Measurements from ENCODE around the gene TMEM125. TPM values are rescaled to one million over a fixed set of nuclear protein-coding genes. Genes with fewer than 3 reads are reported as not detected.

The TMEM125 gene
- total and polyA plus RNA-seq, 10 of the 15 experiments (the other 5 are each of a cell fraction or from before 2014, with no cell fraction given) = 0.28 TPM; not detected in 9

DNA sequence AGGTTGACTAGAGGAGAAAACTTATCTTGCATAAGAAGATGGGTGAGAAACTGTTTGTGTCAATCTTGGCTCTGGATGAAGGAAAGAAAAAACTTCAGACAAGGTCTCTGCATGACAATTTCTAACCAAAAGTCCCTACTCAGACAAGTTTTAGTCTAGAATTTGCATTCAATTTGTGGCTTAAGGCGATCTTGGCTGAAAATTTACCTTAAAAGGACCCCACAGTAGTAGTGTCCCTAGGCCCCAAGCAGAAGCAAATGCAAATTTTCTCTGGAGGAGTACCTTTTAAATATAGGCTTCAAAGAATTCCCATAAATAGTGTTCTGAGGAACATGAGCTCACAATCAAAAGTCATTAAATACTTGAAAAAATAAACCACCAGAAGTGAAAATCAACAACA lies 17.6 kb upstream of the TMEM125 start (continued):
- TF ChIP-seq, protein P1, sequence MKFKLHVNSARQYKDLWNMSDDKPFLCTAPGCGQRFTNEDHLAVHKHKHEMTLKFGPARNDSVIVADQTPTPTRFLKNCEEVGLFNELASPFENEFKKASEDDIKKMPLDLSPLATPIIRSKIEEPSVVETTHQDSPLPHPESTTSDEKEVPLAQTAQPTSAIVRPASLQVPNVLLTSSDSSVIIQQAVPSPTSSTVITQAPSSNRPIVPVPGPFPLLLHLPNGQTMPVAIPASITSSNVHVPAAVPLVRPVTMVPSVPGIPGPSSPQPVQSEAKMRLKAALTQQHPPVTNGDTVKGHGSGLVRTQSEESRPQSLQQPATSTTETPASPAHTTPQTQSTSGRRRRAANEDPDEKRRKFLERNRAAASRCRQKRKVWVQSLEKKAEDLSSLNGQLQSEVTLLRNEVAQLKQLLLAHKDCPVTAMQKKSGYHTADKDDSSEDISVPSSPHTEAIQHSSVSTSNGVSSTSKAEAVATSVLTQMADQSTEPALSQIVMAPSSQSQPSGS (IDR thresholded peaks at IDR 0.05; ENCODE audit: low read length) = no peak

DNA sequence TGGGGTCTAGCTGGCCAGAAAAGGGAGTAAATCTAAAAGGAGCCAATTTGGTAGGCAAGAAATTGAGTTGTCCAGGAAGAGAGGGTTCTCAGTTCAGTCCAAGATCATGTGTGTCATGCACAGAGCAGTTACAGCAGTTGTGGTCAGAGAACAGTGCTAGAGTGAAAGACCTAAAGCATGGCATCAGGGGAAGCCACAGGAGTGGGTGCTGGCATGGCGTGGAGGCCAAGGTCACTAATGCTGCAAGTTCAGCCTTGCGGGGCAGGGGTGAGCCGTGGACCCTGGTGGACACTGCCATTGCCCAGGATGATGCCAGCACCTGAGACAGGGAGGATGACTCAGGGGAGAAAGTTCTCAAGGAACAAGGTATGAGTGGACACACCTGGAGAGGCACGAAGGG lies 16.6 kb upstream of the TMEM125 start:
- peaks cover 5% of the 10 kb centered on the region; the same call in 2 of the 3 replicates for H3K9me3 ChIP-seq (replicated peaks; ENCODE audit: control insufficient read depth, insufficient read depth, low read length)
- ChIA-PET SMC1A (ENCODE audit: uncharacterized antibody, unreplicated experiment) (interaction anchor here (1.0 to 1.2 kb wide), 2 partner anchors 13 to 161 kb away, joined by 3 to 4 read pairs; no protein-coding TSS in a partner anchor), RAD21 (ENCODE audit: unreplicated experiment) (no interaction called here), POLR2A (no interaction called here), CTCF (no interaction called here)
- FAIRE-seq (no peak), DNase-seq (ENCODE audit: low read depth, low spot score) (no peak), ATAC-seq (no peak)
- H3K36me3 ChIP-seq (ENCODE audit: control insufficient read depth in 2 of 2, insufficient read depth in 2 of 2, low read length in 1 of 2) = no peaks in the 10 kb centered on the region
- no peak overlapping the region for H3K9ac ChIP-seq (ENCODE audit: control insufficient read depth, insufficient read depth, low read length)
- in situ Hi-C loops (cut with MboI) (no loop called here), intact Hi-C loops (cut with micrococcal nuclease; ENCODE audit: unreplicated experiment) (no loop called here)
- H2AFZ ChIP-seq (ENCODE audit: control insufficient read depth, low read depth, low read length) = no peak overlapping the region
- TF ChIP-seq HDGF (IDR thresholded peaks at IDR 0.05) = no peak
- TF ChIP-seq MTA2 (IDR thresholded peaks at IDR 0.05; ENCODE audit: low read depth) = no peak
- no peak for TF ChIP-seq POU2F2 (IDR thresholded peaks at IDR 0.05; ENCODE audit: borderline replicate concordance, low read depth, low read length)
- TF ChIP-seq WRNIP1 (IDR thresholded peaks at IDR 0.05; ENCODE audit: borderline replicate concordance, low read depth, low read length) = no peak
- TF ChIP-seq, protein P2, sequence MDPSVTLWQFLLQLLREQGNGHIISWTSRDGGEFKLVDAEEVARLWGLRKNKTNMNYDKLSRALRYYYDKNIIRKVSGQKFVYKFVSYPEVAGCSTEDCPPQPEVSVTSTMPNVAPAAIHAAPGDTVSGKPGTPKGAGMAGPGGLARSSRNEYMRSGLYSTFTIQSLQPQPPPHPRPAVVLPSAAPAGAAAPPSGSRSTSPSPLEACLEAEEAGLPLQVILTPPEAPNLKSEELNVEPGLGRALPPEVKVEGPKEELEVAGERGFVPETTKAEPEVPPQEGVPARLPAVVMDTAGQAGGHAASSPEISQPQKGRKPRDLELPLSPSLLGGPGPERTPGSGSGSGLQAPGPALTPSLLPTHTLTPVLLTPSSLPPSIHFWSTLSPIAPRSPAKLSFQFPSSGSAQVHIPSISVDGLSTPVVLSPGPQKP (IDR thresholded peaks at IDR 0.05; ENCODE audit: low read depth, low read length) = no peak
- H3K27me3 ChIP-seq (replicated peaks in 1 of 2; ENCODE audit: control insufficient read depth in 2 of 2, insufficient read depth in 2 of 2, low read length in 1 of 2) = no peaks in the 10 kb centered on the region; a peak in 1 of 4 replicates
- no TSS peak for BruUV-seq (replicated peaks)
- H3K27ac ChIP-seq (ENCODE audit: control insufficient read depth, insufficient read depth) = no peak overlapping the region
- H3K4me2 ChIP-seq (ENCODE audit: control insufficient read depth, insufficient read depth) = no peak overlapping the region
- 67% methylated on average over 4 of the region's 4 CpGs for WGBS (ENCODE audit: insufficient coverage, insufficient replicate concordance, low lambda C conversion rate, missing lambda C conversion rate)
- no peak overlapping the region for H3K4me3 ChIP-seq
- no peaks in the 10 kb centered on the region for H3K4me1 ChIP-seq (ENCODE audit: control insufficient read depth, insufficient read depth, low read length)
- H3K79me2 ChIP-seq (ENCODE audit: control insufficient read depth, insufficient read depth, low read length) = no peaks in the 10 kb centered on the region
- H4K20me1 ChIP-seq (ENCODE audit: control insufficient read depth, insufficient read depth) = no peaks in the 10 kb centered on the region

All from GM12878 (cell line).